HG02970 (cell line): Measurements from ENCODE around the gene C17orf50.
"Not testable (repeated sequence)": the region's sequence is repeated elsewhere in the genome, so short reads cannot be mapped to it uniquely, and the experiment has no call there.

Source experiments
- ATAC-seq: cut with Tn5 transposase; IDR thresholded peaks from one replicate; pipeline ENCODE4 v1.9.1; 2021; ENCODE audit warnings: mild to moderate bottlenecking, moderate library complexity, moderate number of reproducible peaks; ENCODE audit not compliant: unreplicated experiment, low FRiP score

Gene C17orf50

GRCh38 chr17:35750526-35751395 is 9.9 kb upstream of the C17orf50 start:
- ATAC-seq, result no peak

GRCh38 chr17:35751541-35751940 is 9.1 kb upstream of the C17orf50 start:
- ATAC-seq, result not testable (repeated sequence)

DNA sequence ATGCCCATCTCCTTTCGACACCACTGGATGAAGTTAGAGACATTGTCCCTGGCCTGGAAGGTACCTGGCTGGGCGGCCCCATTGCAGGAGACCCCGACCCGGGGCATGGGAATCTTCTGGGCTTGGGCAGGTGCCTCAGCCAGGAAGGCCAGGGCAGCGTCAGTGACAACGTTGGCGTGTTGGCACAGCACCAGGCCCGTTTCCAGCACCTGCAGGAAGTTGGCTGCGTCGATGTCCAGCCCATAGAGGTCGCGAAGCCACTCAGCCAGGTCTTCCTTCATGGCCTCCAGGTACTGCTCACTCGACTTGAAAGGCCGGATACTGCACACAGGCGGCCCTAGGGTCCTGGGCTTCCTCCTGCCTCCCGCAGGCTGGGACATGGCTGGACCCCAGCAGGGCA is 8.2 kb upstream of the C17orf50 start:
- no peak for ATAC-seq

DNA sequence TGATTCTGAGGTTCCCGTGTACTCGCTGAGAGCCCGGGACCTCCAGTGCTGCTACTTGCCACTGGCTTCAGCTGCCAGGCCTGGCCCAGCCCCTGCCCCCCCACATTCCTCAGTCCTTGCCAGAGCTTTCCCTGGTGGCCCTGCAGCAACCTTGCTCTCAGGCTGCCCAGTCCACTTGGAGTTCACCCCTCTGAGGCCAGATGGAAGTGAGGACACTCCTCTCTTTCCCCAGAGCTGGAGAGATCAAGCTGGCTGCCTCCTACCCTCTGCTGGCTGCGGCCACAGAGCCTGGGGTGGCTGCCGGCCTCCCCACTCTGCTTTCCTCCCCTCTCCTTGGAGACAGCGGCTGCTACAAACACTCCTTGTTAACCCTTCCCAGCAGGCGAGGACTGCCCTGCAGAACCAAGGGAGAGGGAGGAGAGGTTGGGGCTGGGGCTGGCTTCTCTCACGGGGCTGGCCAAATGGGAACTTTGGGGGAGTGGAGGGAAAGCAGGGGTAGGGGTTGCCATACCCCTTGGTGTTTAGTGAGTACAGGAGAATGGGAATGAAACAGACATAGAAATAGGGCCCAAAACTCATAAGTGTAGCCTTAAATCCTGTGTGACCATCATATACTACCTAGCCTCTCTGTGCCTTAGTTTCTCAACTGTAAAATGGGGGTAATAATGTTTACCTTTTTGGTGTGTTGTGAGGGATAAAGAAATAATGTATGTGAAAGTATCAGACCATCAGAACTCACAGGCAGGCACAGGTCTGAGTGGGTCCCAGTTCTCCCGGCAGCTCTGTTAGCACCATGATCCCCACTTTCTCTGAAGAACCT is 7.5 kb upstream of the C17orf50 start, which contains the start of gene GAS2L2:
TSS of gene GAS2L2 (minus strand) at position 295 of the 820 bp plus-strand sequence. CDS start 389 bp downstream, outside the sequence.
- no peak for ATAC-seq

- ATAC-seq, result no peak
Measured at GRCh38 chr17:35757243-35757642, 3.4 kb upstream of the C17orf50 start.

GRCh38 chr17:35761601-35762000 is 914 bp downstream of the C17orf50 start:
- no peak for ATAC-seq

DNA sequence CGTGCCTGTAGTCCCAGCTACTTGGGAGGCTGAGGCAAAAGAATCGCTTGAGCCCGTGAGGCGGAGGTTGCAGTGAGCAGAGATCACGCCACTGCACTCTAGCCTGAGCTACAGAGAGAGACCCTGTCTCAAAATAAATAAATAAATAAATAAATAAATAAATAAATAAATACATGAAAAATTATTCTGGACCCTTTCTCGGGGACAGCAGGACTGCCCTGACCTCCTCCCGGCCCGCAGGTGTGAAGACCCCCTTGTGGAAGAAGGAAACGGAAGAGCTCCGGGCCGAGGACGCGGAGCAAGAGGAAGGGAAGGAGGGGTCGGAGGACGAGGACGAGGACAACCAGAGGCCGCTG is 3.1 kb downstream of the C17orf50 start:
- no peak for ATAC-seq

DNA sequence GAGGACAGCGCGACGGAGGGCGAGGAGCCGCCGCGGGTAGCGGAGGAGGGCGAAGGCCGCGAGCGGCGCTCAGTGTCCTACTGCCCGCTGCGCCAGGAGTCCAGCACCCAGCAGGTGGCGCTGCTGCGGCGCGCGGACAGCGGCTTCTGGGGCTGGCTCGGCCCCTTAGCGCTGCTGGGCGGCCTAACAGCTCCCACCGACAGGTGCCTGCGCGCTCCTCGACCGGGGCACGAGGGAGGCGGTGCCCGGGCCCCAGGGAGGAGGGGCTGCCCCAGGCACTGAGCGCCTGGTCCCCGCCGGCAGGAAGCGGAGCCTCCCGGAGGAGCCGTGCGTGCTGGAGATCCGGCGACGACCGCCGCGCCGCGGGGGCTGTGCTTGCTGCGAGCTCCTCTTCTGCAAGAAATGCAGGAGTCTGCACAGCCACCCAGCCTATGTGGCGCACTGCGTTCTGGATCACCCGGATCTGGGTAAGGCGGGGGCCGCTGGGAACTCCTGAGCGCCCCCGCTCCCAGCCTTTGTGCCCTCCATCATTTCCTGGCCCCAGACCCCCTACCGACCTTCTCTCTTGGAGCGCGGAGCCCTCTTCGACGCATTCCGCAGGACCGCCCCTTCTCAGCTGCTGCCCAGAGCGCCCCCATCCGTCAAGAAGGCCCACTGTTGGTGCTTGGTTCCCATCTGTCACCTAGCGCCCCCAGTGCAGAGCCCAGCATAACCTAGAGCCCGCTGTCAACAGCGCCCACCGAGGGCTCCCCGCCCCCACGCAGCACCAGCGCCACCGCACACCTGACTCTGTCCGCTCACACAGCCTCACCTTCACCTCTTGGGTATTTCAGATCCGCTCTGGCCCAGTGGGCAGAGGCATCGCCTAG is 3.7 kb downstream of the C17orf50 start:
- ATAC-seq, result peak; percentile 70

GRCh38 chr17:35765086-35765710 is 4.5 kb downstream of the C17orf50 start:
- no peak for ATAC-seq

DNA sequence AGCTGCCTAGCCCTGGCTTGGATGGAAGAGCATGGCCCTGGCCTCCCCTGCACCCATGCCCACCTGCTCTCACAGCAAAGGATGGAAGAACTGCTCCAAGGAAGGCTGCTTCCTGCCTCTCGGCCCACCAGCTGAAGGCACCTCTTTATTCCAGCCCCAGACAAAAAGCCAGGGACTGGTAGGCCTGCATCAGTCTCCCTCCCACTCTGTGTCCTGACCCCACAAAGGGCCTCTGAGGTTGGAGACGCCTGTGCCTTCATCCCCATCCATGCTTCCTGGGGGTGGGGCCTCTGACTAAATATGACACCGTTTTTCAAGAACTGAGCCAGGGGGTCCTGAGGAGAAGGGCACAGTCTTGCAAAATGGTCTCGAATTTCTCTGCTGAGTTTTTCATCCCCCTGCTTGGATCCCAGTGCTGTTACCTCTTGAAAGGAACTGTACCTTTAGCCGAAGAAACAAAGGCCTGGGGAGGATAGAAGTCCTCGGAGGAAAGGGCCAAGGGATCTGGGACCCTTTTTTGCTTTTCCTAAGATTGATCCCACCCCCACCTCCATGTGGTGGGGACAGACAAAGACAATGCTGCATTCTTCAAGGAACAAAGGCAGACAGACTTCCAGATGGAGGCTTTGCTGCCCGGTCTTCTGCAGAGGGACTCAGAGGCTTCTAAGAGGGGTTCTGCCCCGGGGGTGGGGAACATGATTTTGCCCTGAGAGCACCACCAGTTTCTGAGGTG is 5.2 kb downstream of the C17orf50 start:
- ATAC-seq, result no peak

DNA sequence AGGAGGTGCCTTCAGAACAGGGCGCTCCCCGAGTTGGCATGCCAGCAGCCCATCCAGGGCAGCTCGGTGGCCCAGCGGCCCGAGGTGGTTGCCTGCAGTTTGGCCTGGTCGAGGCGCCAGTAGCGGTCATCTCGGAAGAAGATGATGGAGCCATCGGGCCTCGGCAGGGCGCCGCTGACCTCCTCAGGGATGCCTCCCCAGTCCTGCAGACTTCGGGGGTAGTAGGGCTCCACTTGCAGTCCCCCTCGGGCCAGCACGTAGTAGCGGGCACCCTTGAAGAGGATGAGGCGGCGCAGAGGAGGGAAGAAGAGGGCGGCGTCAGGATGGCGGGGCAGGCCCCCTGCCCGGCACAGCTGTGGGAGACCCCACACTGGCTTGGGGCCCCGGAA is 5.8 kb downstream of the C17orf50 start:
- no peak for ATAC-seq

GRCh38 chr17:35766903-35767510 is 6.3 kb downstream of the C17orf50 start:
- ATAC-seq, result no peak

GRCh38 chr17:35768797-35769196 is 8.1 kb downstream of the C17orf50 start:
- ATAC-seq, result no peak

- ATAC-seq, result no peak
Measured at GRCh38 chr17:35769895-35770486, 9.3 kb downstream of the C17orf50 start.

DNA sequence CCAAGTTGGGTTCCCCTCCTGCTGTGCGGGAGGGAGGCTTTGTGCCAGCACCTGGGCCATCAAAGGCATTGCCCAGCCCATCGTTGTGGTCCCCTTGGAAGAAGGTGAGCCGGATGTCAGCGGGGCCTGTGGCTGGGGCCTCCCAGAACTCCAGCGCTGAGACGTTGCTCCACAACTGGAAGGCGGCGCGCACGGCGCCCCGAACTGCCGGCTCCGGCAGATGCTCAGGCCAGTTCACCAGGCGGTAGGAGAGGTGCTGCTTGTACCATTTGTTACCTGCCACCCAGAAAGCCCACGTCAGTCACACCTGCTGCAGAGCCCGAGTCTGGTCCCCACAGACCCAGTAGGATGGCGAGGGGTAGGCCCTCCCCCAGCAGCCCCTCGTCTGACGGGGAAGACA is 12.4 kb downstream of the C17orf50 start:
- no peak for ATAC-seq

GRCh38 chr17:35773679-35774425 is 13.2 kb downstream of the C17orf50 start:
- no peak for ATAC-seq

DNA sequence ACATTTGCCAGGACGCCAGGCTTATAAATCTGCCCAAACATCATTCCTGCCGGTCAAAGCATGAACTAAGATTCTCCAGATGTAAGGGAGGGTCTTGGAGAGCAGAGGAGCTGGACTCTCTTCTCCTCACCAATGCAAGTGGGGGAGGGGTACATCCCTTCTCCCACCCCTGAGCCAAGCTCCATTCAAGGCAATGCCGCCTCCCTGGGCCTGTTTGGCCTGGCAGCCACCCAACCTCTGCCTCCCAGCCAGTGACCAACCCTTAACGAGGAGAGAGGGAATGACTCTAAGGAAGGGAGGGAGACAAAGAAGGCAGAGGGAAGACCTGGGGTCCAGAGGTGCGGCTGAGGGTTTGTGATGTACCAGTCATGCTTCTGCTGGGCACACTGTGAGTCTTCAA is 13.8 kb downstream of the C17orf50 start:
- ATAC-seq, result no peak

- no peak for ATAC-seq
Measured at GRCh38 chr17:35775039-35775438, 14.4 kb downstream of the C17orf50 start.
